Measurements from ENCODE around the gene OR4E2. TPM values are rescaled to one million over a fixed set of nuclear protein-coding genes. Genes with fewer than 3 reads are reported as not detected.
"Not testable (repeated sequence)": the region's sequence is repeated elsewhere in the genome, so short reads cannot be mapped to it uniquely, and the experiment has no call there.

OR4E2 gene
- polyA plus RNA-seq, 1 donor from 2014 or later: not detected

- H3K9ac ChIP-seq (ENCODE audit: low read length): no peak overlapping the region
- no peaks in the 10 kb centered on the region for H3K27me3 ChIP-seq (ENCODE audit: insufficient read depth, low read depth, low read length)
- H3K36me3 ChIP-seq (ENCODE audit: insufficient read depth, low read length): no peaks in the 10 kb centered on the region
- no peak overlapping the region for H2AFZ ChIP-seq (ENCODE audit: low read depth, low read length)
- TF ChIP-seq CTCF (IDR thresholded peaks at IDR 0.05; ENCODE audit: poor library complexity, severe bottlenecking) (no peak), EZH2 (IDR thresholded peaks at IDR 0.05; ENCODE audit: borderline replicate concordance, insufficient read depth, low read length, poor library complexity, severe bottlenecking) (no peak)
- H4K20me1 ChIP-seq (ENCODE audit: insufficient read depth): no peaks in the 10 kb centered on the region
- no peaks in the 10 kb centered on the region for H3K9me2 ChIP-seq (ENCODE audit: insufficient read depth, low read length)
- H3F3A ChIP-seq (ENCODE audit: insufficient read depth, low read length, poor library complexity, severe bottlenecking): no peaks in the 10 kb centered on the region
- H3K4me3 ChIP-seq (ENCODE audit: low read length): no peak overlapping the region
- no peaks in the 10 kb centered on the region for H3K9me3 ChIP-seq (ENCODE audit: low read length)
- no peak overlapping the region for H3K27ac ChIP-seq (ENCODE audit: low read length)
- no peaks in the 10 kb centered on the region for H3K79me2 ChIP-seq (replicated peaks; ENCODE audit: insufficient read depth, low read length)
- no peak overlapping the region for H3K4me2 ChIP-seq (ENCODE audit: low read length)
Observed at GRCh38 chr14:21694425-21694824, 40.8 kb downstream of the OR4E2 start.

GRCh38 chr14:21697662-21698061 lies 44.0 kb downstream of the OR4E2 start:
- H3K27ac ChIP-seq (ENCODE audit: low read length); H3K79me2 ChIP-seq (replicated peaks; ENCODE audit: insufficient read depth, low read length); H3K27me3 ChIP-seq (ENCODE audit: insufficient read depth, low read depth, low read length); H4K20me1 ChIP-seq (ENCODE audit: insufficient read depth); H3K9ac ChIP-seq (ENCODE audit: low read length); H3K4me2 ChIP-seq (ENCODE audit: low read length); H3K9me3 ChIP-seq (ENCODE audit: low read length); H3K36me3 ChIP-seq (ENCODE audit: insufficient read depth, low read length); H2AFZ ChIP-seq (ENCODE audit: low read depth, low read length); H3F3A ChIP-seq (ENCODE audit: insufficient read depth, low read length, poor library complexity, severe bottlenecking); H3K9me2 ChIP-seq (ENCODE audit: insufficient read depth, low read length); H3K4me3 ChIP-seq (ENCODE audit: low read length): not testable (repeated sequence)

DNA sequence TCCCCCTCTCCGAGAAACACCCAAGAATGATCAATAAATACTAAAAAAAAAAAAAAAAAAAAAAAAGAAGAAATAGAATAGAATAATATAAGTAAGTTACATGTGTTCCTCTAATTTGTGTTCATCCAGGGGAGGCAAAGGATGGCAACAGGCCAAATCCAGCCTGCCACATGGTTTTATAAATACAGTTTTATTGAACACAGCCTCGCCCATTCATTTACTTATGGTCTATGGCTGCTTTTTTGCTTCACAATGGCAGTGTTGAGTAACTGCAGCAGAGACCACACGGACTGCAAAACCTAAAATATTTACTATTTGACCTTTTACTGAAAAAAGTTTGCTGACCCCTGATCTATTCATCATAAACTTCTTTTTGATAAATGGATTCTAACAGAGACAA lies 44.9 kb downstream of the OR4E2 start:
- H3K9me3 ChIP-seq (ENCODE audit: low read length): not testable (repeated sequence)

DNA sequence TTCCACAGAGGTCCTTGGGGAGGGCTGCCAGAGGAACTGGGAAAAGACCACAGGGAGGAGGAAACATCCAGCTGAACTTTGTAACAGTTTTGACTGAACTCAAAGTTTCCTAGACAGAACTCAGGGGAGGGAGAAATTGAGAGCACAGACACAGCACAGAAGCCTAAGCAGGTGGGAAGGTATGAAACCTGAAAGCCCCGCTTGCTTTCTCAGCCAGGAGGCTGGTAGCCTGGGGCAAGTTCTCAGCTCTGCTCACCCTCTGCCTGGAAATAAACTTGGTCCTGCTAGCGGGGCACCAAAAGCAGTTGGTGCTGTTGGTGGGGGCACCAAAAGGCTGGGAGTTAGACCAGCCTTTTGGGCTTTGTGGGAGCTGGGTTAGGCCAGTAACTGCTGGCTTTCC lies 45.9 kb downstream of the OR4E2 start:
- Histone ChIP-seq H3K4me2 (ENCODE audit: low read length) (no peak overlapping the region), H3K9ac (ENCODE audit: low read length) (no peak overlapping the region), H2AFZ (ENCODE audit: low read depth, low read length) (no peak overlapping the region), H3K27ac (ENCODE audit: low read length) (no peak overlapping the region), H3K36me3 (ENCODE audit: insufficient read depth, low read length) (no peaks in the 10 kb centered on the region), H3K9me2 (ENCODE audit: insufficient read depth, low read length) (no peaks in the 10 kb centered on the region), H3K79me2 (replicated peaks; ENCODE audit: insufficient read depth, low read length) (no peaks in the 10 kb centered on the region), H4K20me1 (ENCODE audit: insufficient read depth) (no peaks in the 10 kb centered on the region), H3K9me3 (ENCODE audit: low read length) (no peaks in the 10 kb centered on the region), H3K27me3 (ENCODE audit: insufficient read depth, low read depth, low read length) (no peaks in the 10 kb centered on the region), H3F3A (ENCODE audit: insufficient read depth, low read length, poor library complexity, severe bottlenecking) (no peaks in the 10 kb centered on the region), H3K4me3 (ENCODE audit: low read length) (no peak overlapping the region)
- TF ChIP-seq EP300 (conservative IDR thresholded peaks at IDR 0.05; ENCODE audit: poor library complexity, severe bottlenecking) (no peak), EZH2 (IDR thresholded peaks at IDR 0.05; ENCODE audit: borderline replicate concordance, insufficient read depth, low read length, poor library complexity, severe bottlenecking) (no peak), POLR2AphosphoS5 (IDR thresholded peaks at IDR 0.05) (no peak), CTCF (IDR thresholded peaks at IDR 0.05; ENCODE audit: poor library complexity, severe bottlenecking) (no peak), SMC3 (conservative IDR thresholded peaks at IDR 0.05; ENCODE audit: poor library complexity) (no peak), MXI1 (conservative IDR thresholded peaks at IDR 0.05; ENCODE audit: poor library complexity, severe bottlenecking) (no peak), TAF1 (IDR thresholded peaks at IDR 0.05; ENCODE audit: low read depth) (no peak), RAD21 (conservative IDR thresholded peaks at IDR 0.05) (no peak)
- TF ChIP-seq, protein P1, sequence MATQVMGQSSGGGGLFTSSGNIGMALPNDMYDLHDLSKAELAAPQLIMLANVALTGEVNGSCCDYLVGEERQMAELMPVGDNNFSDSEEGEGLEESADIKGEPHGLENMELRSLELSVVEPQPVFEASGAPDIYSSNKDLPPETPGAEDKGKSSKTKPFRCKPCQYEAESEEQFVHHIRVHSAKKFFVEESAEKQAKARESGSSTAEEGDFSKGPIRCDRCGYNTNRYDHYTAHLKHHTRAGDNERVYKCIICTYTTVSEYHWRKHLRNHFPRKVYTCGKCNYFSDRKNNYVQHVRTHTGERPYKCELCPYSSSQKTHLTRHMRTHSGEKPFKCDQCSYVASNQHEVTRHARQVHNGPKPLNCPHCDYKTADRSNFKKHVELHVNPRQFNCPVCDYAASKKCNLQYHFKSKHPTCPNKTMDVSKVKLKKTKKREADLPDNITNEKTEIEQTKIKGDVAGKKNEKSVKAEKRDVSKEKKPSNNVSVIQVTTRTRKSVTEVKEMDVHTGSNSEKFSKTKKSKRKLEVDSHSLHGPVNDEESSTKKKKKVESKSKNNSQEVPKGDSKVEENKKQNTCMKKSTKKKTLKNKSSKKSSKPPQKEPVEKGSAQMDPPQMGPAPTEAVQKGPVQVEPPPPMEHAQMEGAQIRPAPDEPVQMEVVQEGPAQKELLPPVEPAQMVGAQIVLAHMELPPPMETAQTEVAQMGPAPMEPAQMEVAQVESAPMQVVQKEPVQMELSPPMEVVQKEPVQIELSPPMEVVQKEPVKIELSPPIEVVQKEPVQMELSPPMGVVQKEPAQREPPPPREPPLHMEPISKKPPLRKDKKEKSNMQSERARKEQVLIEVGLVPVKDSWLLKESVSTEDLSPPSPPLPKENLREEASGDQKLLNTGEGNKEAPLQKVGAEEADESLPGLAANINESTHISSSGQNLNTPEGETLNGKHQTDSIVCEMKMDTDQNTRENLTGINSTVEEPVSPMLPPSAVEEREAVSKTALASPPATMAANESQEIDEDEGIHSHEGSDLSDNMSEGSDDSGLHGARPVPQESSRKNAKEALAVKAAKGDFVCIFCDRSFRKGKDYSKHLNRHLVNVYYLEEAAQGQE (IDR thresholded peaks at IDR 0.05; ENCODE audit: borderline replicate concordance): no peak

More for the DNA sequence above, 44.9 kb downstream of the OR4E2 start:
- not testable (repeated sequence) for H3K4me2 ChIP-seq (ENCODE audit: low read length); H2AFZ ChIP-seq (ENCODE audit: low read depth, low read length); H3F3A ChIP-seq (ENCODE audit: insufficient read depth, low read length, poor library complexity, severe bottlenecking); H3K79me2 ChIP-seq (replicated peaks; ENCODE audit: insufficient read depth, low read length); H3K36me3 ChIP-seq (ENCODE audit: insufficient read depth, low read length); H3K4me3 ChIP-seq (ENCODE audit: low read length); H3K27me3 ChIP-seq (ENCODE audit: insufficient read depth, low read depth, low read length); H3K27ac ChIP-seq (ENCODE audit: low read length); H3K9ac ChIP-seq (ENCODE audit: low read length); H4K20me1 ChIP-seq (ENCODE audit: insufficient read depth); H3K9me2 ChIP-seq (ENCODE audit: insufficient read depth, low read length)

Data from neural cell (in vitro differentiated cells).